Fibroblast of the conjunctiva (primary cell): ENCODE results near the gene E2F1.

ENCODE experiments used
- DNase-seq: peaks from one replicate; pipeline ENCODE4 v3.0.0-alpha.2; 2010; ENCODE audit warnings: low read depth

E2F1 gene

GRCh38 chr20:33687370-33687915 is 1.3 kb upstream of the E2F1 start:
- no peak for DNase-seq

DNA sequence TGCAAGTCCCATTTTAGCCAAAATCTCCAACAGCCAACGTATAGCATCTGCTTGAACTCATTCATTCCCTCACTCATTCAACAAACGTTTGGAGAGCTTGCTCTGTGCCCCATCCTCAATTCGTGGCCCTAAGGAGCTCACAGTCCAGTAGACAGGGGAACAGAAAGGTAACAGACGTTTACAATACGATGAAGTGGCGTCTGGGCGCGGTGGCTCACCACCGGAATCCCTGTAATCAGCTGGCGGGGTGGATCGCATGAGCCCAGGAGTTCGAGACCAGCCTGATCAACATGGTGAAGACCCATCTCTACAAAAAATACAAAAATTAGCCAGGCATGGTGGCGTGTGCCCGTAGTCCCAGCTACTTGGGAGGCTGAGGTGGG is 790 bp upstream of the E2F1 start:
- no peak for DNase-seq

GRCh38 chr20:33685328-33686099 is 671 bp downstream of the E2F1 start:
- no peak for DNase-seq

DNA sequence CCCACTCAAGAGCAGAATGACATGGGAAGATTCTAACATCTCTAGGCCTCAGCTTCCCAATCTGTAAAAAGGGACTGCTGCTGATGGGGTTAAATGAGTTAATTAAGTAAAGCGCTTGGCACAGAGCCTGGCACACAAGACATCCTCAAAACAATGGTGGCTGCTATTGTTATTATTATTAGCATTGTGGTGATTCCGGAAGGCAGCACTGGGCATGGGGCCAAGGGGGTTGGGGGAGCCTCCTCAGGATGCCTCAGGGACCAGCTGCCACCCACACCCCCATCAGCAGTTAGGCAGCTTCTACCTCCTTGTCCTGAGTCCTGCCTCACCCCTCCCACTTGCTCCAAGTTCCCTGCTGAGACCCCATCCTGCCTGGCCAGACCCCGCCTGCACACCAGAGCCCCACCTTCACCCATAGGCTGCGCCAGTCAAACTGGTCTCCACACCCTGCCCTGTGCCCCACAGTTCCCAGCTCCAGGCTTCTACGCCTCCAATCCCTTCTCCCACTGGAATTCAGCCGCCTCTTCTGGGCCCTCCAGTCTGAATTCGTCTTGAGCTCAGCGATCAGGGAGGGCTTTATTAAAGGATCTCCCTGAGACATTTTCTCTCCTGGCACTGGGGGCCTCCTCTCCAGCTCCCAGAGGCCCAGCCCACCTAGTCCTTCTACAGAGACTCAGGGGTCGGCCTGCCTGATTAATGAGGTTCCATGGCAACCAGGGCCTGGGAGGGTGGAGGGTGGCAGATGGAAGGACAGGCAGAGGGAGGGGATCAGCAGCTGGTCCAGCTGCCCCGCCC is 1.5 kb downstream of the E2F1 start:
- DNase-seq = no peak

GRCh38 chr20:33681728-33682353 is 4.3 kb downstream of the E2F1 start:
- no peak for DNase-seq

GRCh38 chr20:33681288-33681687 is 4.9 kb downstream of the E2F1 start:
- DNase-seq = no peak

- DNase-seq = peak; percentile 67
These were observed 5.5 kb downstream of the E2F1 start for GRCh38 chr20:33680686-33681085.

GRCh38 chr20:33679758-33680485 is 6.3 kb downstream of the E2F1 start:
- DNase-seq = no peak

DNA sequence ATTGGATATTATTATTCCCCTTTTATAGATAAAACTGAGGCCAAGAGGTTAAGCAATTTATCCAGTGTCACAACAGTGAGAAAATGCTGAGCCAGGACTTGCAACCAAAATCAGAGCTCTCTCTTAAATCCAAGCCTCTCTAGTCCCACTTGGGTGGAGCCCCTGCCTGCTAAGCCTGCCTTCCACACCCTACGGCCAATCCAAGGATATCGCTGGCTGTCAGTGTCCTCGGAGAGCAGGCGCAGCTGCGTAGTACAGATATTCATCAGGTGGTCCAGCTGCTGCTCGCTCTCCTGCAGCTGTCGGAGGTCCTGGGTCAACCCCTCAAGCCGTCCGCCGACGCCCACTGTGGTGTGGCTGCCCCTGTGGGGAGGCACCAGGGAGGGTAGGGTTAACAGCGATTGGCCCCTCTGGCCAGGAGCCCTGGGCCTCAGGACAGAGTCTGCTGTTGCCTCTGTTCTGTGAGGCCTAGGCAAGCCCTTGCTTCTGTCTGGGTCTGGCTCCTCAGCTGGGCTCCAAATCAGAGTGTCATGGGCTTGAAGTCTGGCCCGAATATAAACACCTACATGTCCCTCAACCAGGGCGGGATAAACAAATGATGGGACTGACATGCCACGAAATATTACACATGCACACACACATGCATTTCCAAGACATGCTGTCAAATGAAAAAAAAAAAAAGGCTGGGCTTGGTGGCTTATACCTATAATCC is 8.0 kb downstream of the E2F1 start:
- DNase-seq = no peak

GRCh38 chr20:33676652-33677645 is 9.2 kb downstream of the E2F1 start:
- DNase-seq = no peak

DNA sequence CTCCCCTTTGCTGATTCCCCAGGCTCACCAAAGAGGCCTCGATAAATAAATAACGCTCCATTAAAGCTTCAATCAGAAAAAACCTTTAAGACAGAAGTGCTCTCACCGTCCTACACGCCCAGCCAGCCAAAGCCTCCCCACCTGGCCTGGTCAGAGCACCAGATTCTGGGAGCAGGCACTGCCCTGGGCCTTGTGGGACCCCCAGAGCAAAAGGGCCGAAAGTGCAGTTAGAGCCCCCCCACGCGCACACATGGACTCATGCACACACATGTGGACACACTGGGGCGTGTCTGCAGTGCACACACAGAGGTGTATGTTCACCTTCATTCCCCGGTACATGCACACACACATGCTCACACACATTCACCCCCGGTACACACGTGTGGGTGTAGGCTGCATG is 10.1 kb downstream of the E2F1 start:
- no peak for DNase-seq

GRCh38 chr20:33675136-33675959 is 10.8 kb downstream of the E2F1 start:
- DNase-seq = no peak

DNA sequence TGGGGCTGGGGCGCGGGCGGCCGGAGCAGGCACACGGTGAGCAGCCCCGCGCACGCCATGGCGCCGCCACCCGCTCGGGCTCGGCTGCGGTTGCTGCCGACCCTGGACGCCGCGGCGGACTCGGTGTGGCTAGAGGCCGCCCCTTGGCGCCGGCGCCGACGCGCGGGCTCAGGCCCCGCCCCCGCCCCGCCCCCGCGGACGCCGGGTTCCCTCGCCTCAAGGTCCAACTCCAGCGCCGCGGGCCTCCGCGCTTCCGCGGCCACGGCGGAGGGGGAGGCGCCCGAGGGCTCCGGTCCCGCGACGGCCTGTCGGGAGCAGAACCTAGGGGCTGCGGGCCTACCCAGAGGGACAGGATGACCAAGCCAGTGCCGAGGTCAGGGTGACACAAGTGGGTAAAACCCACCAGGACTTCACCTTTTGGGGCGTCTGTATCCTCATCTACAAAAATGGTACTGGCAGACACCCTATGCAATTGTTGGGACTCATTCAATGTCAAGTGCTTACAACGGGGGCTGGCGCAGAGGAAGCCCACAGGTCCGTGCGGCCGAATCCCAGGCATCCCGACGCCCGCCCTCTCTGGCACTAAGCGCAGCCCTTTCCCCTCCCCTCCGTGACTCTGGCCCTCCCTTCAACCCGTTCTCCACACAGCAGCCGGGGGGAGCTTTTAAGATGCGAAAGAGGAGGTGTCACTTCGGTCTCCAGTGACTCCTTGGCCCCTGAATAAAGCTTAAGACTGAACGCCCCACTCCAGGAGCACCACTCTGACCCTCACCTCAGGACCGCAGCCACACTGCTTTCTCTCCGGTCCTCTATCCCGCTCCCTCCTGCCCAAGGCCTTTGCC is 11.7 kb downstream of the E2F1 start, which contains the start of gene NECAB3:
TSS of gene NECAB3 (minus strand) at position 135 of the 842 bp plus-strand sequence. CDS start at position 59, 76 bp downstream.
- no peak for DNase-seq

- no peak for DNase-seq
These were observed 12.5 kb downstream of the E2F1 start for GRCh38 chr20:33673410-33674293.

- DNase-seq = no peak
These were observed 13.1 kb downstream of the E2F1 start for GRCh38 chr20:33673114-33673409.

GRCh38 chr20:33672426-33673113 is 13.6 kb downstream of the E2F1 start:
- DNase-seq = no peak
